ENCODE measurements around the gene CAP2.
A peak's percentile ranks its signal among the peaks of the same experiment; 100 is the strongest.

CAP2 gene

DNA sequence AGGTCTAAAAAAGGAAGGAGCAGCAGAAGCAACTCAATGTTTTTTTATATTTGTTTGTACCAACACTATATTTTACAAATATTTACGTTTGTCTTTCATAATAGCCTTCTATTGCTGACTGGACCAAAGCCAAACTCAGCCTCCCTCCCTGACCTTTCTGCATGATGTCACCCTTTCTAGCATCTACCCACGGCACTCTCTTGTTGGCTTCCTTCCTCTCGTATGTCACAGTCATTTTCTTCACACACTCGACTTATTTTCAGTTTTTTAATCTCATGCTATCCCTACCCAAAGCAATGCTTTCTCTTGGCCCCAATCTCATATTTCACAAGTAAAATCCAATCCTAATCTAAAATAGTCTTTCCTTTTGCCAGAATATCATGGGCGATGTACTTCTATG lies 190.4 kb downstream of the CAP2 start:
- no peak for TF ChIP-seq TCF12 (IDR thresholded peaks at IDR 0.05; ENCODE audit: low read depth)
- no peak for TF ChIP-seq CEBPB (IDR thresholded peaks at IDR 0.05)
- TF ChIP-seq FOXM1 (IDR thresholded peaks at IDR 0.05; ENCODE audit: borderline replicate concordance, low read depth), result no peak
- TF ChIP-seq EP300 (IDR thresholded peaks at IDR 0.05; ENCODE audit: borderline replicate concordance), result no peak
- TF ChIP-seq, protein P1, sequence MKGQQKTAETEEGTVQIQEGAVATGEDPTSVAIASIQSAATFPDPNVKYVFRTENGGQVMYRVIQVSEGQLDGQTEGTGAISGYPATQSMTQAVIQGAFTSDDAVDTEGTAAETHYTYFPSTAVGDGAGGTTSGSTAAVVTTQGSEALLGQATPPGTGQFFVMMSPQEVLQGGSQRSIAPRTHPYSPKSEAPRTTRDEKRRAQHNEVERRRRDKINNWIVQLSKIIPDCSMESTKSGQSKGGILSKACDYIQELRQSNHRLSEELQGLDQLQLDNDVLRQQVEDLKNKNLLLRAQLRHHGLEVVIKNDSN (IDR thresholded peaks at IDR 0.05), result no peak
- TF ChIP-seq TAF1 (IDR thresholded peaks at IDR 0.05; ENCODE audit: low read depth), result no peak
- TF ChIP-seq, protein P2, sequence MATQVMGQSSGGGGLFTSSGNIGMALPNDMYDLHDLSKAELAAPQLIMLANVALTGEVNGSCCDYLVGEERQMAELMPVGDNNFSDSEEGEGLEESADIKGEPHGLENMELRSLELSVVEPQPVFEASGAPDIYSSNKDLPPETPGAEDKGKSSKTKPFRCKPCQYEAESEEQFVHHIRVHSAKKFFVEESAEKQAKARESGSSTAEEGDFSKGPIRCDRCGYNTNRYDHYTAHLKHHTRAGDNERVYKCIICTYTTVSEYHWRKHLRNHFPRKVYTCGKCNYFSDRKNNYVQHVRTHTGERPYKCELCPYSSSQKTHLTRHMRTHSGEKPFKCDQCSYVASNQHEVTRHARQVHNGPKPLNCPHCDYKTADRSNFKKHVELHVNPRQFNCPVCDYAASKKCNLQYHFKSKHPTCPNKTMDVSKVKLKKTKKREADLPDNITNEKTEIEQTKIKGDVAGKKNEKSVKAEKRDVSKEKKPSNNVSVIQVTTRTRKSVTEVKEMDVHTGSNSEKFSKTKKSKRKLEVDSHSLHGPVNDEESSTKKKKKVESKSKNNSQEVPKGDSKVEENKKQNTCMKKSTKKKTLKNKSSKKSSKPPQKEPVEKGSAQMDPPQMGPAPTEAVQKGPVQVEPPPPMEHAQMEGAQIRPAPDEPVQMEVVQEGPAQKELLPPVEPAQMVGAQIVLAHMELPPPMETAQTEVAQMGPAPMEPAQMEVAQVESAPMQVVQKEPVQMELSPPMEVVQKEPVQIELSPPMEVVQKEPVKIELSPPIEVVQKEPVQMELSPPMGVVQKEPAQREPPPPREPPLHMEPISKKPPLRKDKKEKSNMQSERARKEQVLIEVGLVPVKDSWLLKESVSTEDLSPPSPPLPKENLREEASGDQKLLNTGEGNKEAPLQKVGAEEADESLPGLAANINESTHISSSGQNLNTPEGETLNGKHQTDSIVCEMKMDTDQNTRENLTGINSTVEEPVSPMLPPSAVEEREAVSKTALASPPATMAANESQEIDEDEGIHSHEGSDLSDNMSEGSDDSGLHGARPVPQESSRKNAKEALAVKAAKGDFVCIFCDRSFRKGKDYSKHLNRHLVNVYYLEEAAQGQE (IDR thresholded peaks at IDR 0.05; ENCODE audit: low read depth), result no peak
- no peak for TF ChIP-seq TEAD4 (IDR thresholded peaks at IDR 0.05)
- no peak for TF ChIP-seq NFIC (IDR thresholded peaks at IDR 0.05)
- no peak for TF ChIP-seq CREB1 (IDR thresholded peaks at IDR 0.05; ENCODE audit: low read depth)
- TF ChIP-seq RAD21 (IDR thresholded peaks at IDR 0.05; ENCODE audit: low read depth), result no peak
- no peak for TF ChIP-seq YY1 (IDR thresholded peaks at IDR 0.05; ENCODE audit: low read depth)
- TF ChIP-seq EGR1 (IDR thresholded peaks at IDR 0.05), result no peak
- TF ChIP-seq ZBTB7A (IDR thresholded peaks at IDR 0.05; ENCODE audit: low read depth), result no peak

DNA sequence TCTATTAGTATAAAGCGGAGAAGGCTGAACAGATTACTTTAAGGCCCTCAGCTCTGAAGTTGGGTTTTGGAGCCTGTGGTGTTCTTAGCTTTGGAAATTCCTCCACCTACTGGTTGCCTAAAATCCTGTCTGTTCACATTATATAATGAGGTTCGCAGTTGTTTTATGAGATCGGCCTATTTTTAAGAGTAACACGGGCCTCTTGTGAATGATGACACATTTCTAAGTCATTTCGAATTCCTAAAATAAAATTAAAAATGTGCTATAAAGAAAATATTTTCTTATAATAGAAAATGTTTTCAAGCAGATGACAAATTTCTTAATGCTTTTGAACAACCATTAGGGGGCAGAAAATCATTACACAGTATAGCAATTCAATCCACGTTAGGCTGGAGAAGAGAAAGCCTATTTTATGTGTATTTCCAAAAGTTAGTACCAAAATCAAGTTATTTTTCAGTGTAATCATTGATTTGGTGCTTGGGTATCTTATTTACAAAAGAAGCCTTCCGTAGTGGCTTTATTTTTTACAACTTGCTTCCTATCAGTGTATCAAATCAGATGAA lies 190.9 kb downstream of the CAP2 start:
- TF ChIP-seq ZBTB7A (IDR thresholded peaks at IDR 0.05; ENCODE audit: low read depth) (no peak), RAD21 (IDR thresholded peaks at IDR 0.05; ENCODE audit: low read depth) (peak; percentile 88), TAF1 (IDR thresholded peaks at IDR 0.05; ENCODE audit: low read depth) (no peak)

DNA sequence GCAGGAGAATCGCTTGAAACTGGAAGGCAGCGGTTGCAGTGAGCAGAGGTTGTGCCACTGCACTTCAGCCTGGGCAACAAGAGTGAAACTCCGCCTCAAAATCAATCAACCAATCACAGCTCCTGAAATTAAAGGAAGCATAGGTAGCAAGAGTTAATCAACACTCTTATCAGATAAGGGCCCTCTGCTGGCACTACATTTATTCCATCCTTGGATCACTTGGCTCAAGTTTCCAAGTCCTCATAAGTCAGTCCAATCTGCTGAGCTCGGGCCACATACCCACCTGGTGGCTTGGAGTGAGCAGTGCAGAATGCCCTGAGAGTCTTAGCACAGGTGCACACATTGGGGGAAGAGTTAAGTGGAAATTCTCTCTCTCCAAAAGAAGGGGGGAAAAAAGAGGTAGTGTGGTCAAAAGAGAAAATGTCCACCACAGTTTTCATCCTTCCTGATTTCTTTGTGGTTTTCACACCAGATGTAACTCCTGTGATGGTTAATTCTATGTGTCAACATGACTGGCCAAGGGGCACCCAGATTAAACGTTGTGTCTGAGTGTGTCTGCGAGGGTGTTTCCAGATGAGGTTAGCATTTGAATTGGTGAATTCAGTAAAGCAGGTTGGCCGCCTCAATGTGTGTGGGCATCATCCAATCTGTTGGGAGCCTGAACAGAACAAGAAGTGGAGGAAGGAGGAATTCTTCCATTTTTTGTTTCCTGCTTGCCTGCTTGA lies 192.5 kb downstream of the CAP2 start:
- TF ChIP-seq RAD21 (IDR thresholded peaks at IDR 0.05; ENCODE audit: low read depth) (peak; percentile 38), FOXM1 (IDR thresholded peaks at IDR 0.05; ENCODE audit: borderline replicate concordance, low read depth) (no peak), TAF1 (IDR thresholded peaks at IDR 0.05; ENCODE audit: low read depth) (no peak)
- TF ChIP-seq, protein P3, sequence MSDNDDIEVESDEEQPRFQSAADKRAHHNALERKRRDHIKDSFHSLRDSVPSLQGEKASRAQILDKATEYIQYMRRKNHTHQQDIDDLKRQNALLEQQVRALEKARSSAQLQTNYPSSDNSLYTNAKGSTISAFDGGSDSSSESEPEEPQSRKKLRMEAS (IDR thresholded peaks at IDR 0.05), result no peak

DNA sequence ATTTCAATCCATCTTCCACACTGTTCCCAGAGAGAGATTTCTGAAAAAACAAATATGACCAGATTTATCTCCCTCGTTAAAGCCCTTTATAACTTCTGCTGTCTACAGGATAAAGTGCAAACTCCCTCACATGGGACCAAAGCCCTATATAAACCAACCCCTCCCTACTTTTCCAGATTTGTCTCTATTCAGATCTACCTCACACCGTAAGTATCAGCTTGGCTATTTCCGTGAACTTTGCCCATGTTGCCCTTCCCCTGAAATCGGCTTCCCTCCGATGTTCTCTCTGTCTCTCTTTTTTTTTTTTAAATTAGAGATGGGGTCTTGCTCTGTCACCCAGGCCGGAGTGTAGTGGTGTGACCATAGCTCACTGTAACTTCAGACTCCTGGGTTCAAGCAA lies 194.6 kb downstream of the CAP2 start:
- no peak for TF ChIP-seq EGR1 (IDR thresholded peaks at IDR 0.05)

DNA sequence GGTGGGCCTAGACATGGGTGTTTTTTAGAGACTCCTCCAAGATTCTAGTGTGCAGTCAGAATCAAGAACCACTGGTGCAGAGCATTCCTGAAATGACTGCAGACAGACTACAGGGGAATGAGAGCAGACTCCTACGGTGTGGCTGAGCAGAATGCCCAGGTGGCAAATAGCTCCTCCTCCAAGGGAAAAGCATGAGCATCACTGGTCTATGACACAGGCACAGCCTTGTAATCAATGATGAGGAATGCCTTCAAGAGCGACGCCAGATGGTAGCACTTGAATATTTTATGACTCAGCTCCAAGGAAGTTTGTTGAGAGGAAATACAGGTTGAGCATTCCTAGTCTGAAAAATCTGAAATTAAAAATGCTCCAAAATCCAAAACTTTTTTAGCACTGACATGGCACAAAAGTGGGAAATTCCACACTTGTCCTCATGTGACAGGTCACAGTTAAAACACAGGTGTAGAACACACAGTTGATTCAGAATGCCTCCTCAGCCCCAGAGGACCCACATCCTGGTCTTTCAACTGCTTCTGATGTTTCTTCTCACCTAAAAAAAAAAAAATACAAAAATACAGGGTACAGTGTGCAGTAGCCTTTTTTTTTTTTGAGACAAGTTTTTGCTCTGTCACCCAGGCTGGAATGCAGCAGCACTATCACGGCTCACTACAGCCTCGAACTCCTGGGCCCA lies 196.2 kb downstream of the CAP2 start:
- TF ChIP-seq CEBPB (IDR thresholded peaks at IDR 0.05), result no peak
- TF ChIP-seq TAF1 (IDR thresholded peaks at IDR 0.05; ENCODE audit: low read depth), result no peak
- TF ChIP-seq, protein P3 (IDR thresholded peaks at IDR 0.05), result 0 out of 2 replicates have a peak, but pooled peaks have one; percentile 31
- no peak for TF ChIP-seq ZBTB7A (IDR thresholded peaks at IDR 0.05; ENCODE audit: low read depth)
- peak; percentile 29; the same call in 1 of the 2 replicates for TF ChIP-seq TEAD4 (IDR thresholded peaks at IDR 0.05)
- TF ChIP-seq FOXM1 (IDR thresholded peaks at IDR 0.05; ENCODE audit: borderline replicate concordance, low read depth), result no peak
- peak; percentile 44 for TF ChIP-seq RAD21 (IDR thresholded peaks at IDR 0.05; ENCODE audit: low read depth)
- TF ChIP-seq, protein P2 (IDR thresholded peaks at IDR 0.05; ENCODE audit: low read depth), result no peak
- peak; percentile 37; the same call in 1 of the 2 replicates for TF ChIP-seq TCF12 (IDR thresholded peaks at IDR 0.05; ENCODE audit: low read depth)
- TF ChIP-seq YY1 (IDR thresholded peaks at IDR 0.05; ENCODE audit: low read depth), result no peak
- no peak for TF ChIP-seq EP300 (IDR thresholded peaks at IDR 0.05; ENCODE audit: borderline replicate concordance)
- no peak for TF ChIP-seq NFIC (IDR thresholded peaks at IDR 0.05)
- TF ChIP-seq EGR1 (IDR thresholded peaks at IDR 0.05), result no peak
- TF ChIP-seq CREB1 (IDR thresholded peaks at IDR 0.05; ENCODE audit: low read depth), result no peak

DNA sequence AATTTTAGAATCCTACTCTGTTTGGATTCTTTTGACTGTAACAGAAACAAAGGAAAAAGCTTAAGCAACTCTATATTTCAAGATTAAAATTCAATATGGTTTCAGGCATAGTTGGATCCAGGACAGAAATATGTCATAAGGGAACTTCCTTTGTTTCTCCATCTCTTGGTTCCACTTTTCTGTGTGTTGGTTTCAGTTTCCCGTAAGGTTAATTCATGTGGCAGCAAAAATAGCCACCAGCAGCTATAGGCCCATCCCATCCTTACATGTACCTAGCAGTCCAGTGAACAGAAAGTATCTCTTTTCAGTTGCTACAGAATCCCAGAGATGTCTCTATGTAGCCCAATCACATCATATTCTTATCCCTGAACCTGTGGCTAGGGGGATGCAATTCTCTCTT lies 197.9 kb downstream of the CAP2 start:
- no peak for TF ChIP-seq EP300 (IDR thresholded peaks at IDR 0.05; ENCODE audit: borderline replicate concordance)
- TF ChIP-seq ZBTB7A (IDR thresholded peaks at IDR 0.05; ENCODE audit: low read depth), result no peak
- TF ChIP-seq CREB1 (IDR thresholded peaks at IDR 0.05; ENCODE audit: low read depth), result no peak
- TF ChIP-seq FOXM1 (IDR thresholded peaks at IDR 0.05; ENCODE audit: borderline replicate concordance, low read depth), result no peak
- no peak for TF ChIP-seq EGR1 (IDR thresholded peaks at IDR 0.05)
- TF ChIP-seq RAD21 (IDR thresholded peaks at IDR 0.05; ENCODE audit: low read depth), result no peak
- no peak for TF ChIP-seq TAF1 (IDR thresholded peaks at IDR 0.05; ENCODE audit: low read depth)
- TF ChIP-seq TEAD4 (IDR thresholded peaks at IDR 0.05), result no peak
- TF ChIP-seq YY1 (IDR thresholded peaks at IDR 0.05; ENCODE audit: low read depth), result no peak
- no peak for TF ChIP-seq NFIC (IDR thresholded peaks at IDR 0.05)
- TF ChIP-seq, protein P1 (IDR thresholded peaks at IDR 0.05), result no peak
- TF ChIP-seq CEBPB (IDR thresholded peaks at IDR 0.05), result no peak
